SIG-M5 (cell line): ENCODE results near the gene ABCC1.

Experiments
- DNase-seq: peaks from one replicate; lab custom pipeline; 2025; lab: John Stamatoyannopoulos, UW

Gene ABCC1

DNA sequence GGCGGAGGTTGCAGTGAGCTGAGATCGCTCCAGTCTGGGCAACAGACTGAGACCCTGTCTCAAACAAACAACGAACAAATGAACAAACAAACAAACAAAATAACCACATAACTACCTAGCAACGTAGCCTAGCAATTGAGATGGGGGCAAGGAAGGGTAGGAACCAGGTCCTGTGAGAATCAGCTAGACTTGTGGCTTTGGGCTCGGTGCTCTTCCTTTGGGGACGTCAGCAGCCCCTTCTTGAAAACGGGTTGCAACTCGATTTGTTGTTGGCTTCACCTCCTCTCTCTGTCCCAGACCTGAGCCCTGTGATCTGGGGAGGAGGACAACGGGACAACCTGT is 72.2 kb downstream of the ABCC1 start:
- no peak for DNase-seq

DNA sequence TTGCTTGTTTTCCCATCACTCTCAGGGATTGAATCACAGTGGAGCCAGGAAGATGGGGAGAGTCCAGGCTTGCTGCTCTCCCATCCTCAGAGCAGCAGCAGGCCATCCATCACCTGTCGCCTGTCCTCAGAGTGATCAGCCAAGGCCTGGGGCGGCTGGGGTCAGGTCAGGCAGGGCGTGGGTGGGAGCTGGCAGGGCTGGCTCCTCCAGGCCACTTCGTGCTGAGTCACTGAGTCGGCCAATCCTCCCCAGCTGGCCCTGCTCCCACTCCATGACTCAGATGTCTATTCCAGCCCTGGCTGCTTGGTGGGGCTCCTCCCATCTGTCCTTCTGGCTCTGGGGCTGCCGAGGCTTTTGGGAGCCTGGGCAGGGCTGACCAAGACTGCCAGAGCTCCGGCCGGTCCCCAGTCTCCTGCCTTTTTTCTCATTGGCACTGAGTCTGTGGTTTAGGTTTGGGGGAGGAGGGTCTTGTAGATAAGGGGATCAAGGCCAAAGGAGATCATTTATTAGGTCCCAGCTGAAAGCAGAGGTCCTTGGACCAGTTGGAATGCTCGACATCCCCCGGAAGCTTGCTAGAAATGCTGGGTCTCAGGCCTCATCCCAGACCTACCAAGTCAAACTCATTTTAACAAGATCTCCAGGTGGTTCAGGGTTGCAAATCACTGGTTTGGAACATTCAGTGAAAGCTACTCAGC is 72.7 kb downstream of the ABCC1 start:
- no peak for DNase-seq

DNA sequence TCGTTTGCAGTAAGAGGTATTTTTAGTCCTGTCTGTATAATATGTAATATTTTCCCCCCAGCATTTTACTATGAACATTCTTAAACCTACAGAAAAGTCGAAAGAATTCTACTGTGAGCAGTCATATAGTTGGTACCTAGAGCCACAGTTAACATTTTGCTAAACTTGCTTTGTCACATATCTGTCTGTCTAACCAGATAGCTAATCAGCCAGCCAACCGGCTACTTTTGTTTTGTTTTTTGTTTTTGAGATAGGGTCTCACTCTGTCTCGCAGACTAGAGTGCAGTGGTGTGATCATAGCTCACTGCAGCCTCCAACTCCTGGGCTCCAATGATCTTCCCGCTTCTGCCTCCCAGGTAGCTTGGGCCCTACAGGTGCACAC is 73.3 kb downstream of the ABCC1 start:
- no peak for DNase-seq

DNA sequence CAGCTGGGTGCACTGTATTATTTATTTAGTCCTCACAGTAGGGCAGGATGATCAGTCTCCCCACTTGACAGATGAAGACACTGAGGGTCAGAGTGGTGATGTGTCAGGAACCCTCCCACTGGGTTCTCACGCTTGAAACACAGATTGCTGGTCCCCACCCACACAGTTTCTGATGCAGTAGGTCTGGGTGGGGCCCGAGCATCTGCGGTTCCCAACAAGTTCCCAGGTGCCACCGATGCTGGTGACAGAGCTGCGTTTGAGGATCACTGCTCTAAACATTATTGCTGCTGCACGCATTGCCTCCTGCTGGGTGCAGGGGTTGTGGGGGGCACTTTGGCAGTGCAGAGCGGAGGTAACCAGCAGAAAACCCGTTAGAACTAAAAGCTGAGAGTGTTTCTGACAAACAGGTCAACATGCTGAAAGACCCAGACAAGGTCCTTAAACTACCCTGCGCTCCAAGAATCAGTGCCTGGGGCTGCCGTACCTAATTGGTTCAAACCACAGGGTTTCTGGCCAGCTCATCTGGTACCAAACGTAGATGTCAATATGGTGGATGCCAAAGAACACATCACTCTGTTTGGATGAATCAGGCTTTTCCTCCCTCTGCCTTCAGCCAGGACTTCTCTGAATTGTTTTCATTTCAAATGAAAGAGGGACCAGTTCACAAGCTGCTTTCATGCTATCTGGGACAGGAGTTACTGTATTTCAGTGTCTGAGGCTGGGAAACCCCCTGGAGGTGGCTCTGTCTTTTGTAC is 76.0 kb downstream of the ABCC1 start:
- no peak for DNase-seq

DNA sequence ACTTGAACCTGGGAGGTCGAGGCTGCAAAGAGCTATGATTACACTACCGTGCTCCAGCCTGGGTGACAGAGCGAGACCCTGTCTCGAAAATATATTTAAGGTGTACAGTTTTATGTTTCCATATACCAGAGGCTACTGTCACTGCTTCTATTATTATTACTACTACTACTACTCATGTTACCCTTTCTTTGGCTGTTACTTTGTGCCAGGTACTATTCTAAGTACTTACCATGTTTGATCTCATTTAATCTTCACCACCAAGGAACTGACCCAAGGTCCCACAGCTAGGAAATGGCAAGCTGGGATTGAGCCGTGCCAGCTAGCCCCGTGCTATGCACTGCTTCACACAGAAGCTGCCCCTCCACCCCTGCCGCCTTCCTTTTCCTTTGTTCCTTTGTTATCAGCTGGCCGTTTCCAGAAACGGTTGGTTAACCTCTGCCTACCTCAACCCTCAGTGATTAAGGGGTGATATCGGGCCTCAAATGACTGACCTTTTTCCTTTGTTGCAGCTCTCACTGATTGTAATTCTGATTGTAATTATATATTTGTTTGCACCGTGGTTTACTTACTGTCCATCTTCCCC is 78.4 kb downstream of the ABCC1 start:
- DNase-seq = no peak

DNA sequence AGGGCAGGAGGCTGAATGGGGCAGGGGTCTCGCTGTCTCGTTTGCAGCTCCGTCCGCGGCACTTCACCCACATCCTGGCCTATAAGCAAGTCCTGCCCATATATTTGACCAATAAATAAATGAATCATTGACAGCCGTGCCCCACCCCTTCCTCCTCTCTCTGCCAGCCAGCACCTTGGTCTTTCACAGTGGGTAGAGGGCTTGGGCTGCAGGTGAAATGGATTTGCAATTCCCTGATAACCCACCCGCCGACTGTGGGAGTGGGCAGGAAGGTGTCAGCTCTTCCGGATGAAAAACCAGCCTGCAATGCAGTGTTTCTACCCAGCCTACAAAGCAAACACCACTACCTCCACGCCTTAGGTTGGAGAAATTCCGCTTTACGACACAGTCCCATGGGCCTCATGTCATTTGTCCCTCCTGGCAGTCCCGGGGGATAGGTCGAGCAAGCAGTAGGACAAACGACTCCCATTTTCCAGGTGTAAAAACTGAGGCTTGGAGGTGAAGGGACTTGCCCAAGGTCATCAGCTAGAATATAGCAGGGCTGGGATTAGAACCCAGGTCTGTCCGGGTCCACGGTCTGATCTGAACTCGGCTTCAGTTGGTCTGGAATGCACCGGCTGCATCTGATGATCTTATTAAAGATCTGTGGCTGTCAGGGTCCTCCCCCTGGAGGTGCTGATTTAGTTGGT is 79.0 kb downstream of the ABCC1 start:
- DNase-seq = no peak

DNA sequence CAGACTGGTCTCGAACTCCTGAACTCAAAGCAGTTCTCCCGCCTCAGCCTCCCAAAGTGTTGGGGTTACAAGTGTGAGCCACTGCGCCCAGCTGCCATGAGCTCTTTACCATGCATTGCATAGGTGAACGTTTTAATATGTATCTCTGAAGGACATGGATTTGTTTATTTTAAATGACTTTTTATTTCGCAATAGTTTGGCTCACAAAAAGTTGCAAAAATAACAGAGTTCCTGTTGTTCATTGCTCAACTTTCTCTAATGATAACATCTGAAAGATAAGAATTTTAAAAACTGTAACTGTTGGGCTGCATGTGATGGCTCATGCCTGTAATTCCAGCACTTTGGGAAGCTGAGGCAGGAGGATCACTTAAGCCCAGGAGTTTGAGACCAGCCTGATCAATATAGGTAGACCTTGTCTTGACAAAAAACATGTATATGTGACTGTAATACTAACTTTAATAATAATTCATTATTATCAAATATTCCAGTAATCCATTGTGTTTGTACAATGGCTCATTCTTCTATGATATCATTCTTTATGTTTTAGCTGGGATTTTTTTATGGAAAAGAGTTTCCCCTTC is 80.1 kb downstream of the ABCC1 start:
- DNase-seq = no peak

DNA sequence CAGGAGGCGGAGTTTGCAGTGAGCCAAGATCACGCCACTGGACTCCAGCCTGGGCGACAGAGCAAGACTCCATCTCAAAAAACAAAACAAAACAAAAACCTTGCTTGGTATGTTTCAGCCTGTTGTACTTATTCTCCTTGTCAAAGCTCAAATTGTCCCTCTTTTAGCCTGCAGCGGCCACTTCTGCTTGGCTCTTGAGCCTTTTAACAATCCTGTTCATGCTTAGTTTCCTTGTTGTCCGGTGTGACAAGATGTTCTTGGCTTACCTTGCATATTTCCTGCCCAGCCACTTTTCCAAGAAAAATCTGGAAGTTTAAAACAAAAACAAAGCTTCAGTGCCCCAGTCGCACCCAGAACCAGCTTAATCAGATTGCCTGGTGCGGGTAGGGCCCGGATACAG is 81.0 kb downstream of the ABCC1 start:
- no peak for DNase-seq

DNA sequence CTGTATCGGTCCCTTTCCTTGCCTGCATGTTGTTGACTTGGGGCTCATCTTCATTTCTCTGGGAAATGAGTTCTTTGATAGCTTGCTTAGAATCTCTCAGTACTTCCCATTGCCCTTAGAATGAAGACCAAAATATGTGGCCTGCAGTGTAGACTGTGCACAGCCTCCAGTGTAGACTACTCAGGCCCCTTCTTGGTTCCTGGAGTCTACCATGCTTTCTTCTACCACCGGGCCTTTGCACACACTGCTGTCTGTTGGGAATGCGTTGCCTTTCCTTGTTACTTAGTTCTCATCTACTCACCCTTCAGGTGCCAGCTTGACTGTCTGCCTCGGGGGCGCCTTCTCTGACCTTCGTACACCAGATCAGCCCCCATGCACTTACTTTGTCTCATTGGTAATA is 82.0 kb downstream of the ABCC1 start:
- no peak for DNase-seq

DNA sequence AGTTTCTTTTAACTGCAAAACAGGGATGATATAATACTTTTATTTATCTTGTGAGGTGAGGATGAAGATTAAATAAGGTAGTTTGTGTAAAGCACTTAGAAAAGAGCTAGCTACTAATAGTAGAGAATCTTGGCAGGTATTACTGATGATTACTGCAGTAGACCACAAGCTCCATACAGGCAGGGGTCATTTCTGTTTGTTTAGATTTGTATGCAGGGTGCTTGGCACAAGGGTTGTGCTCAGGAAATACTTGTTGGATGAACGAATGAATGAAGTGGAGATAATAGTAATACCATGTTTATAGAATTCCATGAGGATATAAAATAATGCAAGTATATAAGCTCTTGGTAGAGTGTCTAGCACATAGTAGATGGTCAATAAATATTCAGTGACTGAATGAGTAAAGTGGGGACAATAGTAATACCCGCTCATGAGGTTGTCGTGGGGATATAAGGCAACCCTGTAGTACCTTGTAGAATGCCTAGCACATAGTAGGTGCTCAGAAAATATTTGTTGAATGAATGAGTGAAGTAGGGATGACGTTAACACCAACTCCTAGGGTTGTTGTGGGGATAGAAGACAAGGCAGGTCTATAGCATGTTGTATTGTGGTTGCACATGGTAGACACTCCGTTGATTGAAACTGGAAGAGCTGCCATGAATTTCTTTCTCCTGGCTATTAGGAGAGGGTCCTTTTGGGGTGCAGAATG is 83.0 kb downstream of the ABCC1 start:
- DNase-seq = no peak

DNA sequence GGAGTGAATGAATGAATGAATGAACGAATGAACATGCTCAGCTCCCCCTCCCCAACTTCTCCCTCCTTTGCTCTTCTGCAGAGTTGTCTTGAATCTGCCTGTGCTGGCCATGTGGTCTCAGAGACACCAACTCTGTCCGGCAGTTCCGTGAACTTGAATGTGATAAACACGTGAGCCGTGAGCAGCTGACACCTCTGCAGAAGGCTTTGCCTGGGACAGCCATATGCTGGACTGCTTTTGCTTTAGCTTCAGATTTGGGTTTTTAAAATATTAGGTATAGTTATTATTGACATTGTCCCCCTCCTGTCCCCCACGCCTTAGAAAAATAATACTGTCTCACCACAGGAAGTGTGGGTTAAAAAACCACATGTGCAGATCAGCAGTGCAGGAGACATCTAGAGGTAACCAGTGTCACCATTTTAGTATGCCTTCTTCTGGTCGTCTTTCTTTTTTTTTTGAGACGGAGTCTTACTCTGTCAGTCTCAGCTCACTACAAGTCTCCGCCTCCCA is 83.8 kb downstream of the ABCC1 start:
- no peak for DNase-seq

DNA sequence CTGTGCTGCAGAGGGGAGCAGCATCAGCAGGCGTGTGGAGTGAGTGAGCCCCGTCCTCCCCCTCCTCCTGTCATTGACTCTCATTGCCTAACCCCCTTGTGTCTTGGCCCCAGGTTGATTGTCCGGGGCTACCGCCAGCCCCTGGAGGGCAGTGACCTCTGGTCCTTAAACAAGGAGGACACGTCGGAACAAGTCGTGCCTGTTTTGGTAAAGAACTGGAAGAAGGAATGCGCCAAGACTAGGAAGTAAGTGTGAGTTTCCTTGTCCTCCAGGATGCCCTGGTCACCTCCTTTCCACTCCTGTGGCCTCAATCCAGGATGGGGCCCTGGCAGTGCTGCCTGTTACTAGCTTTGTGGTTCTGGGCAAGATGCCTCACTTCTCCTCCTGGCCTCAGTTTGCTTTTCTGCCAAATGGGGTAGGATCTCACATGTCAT is 87.0 kb downstream of the ABCC1 start:
- DNase-seq = no peak

DNA sequence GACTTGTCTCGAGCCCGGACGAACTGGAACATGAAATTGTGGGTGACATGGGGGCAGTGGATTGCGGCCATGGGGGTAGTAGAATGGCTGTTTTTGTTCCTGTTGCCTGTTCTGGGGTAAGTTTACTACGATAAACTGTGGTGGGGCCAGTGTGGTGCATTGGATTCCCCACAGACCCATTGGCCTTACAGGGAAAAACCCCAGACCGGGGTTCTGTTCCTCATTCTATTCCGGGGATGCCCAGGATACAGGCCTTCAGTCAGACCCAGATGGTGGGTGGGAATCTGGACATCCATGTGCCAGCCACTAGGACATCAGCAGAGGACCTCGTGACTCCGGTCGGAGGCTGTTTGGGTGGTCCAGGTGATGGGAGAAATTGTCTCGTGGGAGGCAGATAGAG is 88.1 kb downstream of the ABCC1 start:
- DNase-seq = no peak

DNA sequence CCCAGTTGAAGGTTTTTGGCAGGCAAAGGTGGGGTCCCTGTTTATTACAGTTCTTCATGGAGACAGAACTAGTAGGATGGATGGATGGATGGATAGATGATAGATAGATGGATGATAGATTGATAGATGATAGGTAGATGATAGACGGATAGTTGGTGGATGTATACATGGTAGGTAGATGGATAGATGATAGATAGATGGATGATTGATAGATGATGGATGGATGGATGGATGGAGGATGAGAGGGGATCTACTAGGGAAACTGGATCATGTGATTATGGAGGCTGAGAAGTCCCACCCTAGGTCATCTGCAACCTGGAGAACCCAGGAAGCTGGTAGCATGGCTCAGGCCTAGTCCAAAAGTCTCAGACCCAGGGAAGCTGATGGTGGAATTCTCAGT is 88.6 kb downstream of the ABCC1 start:
- no peak for DNase-seq

DNA sequence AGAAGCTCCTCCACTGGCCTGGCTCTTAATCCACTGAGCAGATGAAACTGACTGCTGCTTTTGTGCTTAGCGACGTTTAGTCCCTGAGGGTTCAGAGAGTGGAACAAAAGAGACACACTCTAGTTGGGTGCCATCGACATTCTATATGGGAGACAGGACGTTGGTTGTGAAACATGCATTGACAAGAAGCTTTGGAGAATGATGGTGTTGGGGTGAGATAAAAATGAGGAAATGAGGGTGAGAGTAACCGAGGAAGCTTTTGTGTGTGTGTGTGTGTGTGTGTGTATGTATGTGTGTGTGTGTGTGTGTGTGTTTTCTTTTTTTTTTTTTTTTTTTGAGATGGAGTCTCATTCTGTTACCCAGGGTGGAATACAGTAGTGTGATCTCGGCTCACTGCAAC is 89.5 kb downstream of the ABCC1 start:
- no peak for DNase-seq

DNA sequence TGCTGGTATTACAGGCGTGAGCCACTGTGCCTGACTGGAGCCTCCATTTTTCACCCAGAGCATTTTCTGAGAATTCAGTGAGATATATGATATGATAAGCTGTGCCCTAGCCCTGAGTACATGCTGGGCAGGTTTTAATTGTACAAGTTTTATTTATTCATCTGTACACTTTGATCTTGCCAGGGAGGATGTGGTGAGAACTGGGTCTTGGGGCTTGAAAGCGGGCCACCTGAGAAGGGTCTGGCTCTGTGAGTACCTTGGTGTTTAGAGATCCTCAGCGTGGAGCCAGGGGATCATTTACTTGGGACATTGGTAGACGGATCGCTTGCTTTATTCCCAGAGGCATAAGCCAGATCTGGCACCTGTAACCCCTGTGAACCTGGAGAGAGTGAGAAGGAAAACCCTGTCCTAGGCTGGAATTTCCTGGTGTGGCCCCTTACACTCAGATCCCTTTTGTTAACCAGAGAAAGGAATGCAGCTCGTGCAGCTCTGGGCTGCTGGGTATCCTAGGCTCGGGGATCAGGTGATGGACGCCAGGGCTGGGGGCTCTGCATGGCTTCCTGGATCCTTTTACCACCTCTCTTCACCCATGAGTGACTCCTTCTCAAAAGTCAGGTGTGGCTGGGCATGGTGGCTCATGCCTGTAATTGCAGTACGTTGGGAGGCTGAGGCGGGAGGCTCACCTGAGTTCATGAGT is 91.9 kb downstream of the ABCC1 start:
- DNase-seq = no peak

DNA sequence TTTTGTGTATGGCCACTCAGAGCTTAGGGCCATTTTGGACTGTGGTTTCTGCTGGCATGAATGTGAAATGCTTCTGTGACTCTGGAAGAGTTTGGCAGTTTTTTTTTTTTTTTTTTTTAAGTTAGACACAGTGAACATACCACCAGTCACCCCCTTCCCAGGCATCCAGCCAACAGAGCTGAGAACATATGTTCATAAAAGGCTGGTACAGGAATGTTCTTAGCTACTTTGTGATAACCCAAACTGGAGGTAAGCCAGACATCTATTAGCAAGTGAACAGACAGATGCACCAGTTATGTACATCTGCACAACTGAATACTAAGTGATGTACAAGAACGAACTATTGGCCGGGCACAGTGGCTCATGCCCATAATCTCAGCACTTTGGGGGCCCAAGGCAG is 92.7 kb downstream of the ABCC1 start:
- DNase-seq = no peak

DNA sequence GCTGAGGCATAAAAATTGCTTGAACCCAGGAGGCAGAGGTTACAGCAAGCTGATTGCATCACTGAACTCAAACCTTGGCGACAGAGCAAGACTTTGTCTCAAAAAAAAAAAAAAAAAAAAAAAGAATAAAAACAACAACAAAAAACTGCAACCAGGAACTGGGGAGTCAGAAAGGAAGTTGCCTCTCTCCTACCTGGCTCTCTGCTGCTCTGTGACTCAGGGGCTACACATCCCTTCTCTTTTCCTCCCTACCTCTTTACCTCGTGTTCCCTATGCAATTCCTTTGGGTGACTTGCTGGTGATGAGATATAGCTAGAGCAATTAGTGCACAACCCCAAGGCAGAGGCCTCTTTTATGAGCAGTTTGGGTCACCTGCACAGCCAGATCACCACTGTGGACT is 95.9 kb downstream of the ABCC1 start:
- no peak for DNase-seq

DNA sequence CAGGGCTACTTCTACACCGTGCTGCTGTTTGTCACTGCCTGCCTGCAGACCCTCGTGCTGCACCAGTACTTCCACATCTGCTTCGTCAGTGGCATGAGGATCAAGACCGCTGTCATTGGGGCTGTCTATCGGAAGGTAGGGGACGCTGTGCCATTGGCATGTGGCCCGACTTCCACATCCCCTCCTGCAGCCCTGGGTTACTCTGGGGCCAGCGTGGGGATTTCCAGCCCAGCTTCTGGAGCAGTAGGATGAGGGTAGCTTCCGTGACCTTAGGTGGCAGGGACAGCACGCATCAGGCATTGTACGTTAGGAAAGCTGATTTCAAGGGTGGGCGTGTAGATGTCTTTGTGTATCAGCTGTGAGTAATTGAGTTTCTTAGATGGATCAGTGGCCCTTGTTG is 96.5 kb downstream of the ABCC1 start:
- no peak for DNase-seq

DNA sequence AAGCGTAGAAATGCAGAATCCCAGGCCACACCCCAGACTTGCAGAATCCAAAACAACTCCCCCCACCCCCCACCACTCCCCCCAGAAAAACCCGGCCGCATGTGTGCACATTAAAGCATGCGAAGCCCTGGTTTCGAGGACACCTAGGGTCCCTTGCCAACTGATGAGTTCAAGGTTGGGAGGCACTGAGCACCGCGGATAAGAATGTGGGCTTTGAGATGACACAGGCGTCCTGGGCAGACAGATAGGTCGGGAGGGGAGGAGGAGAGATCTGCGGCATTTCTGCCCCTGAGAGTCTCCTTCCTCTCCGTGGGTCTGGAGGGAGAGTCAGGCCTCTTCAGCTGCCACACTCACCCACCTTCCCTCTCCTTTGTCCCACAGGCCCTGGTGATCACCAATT is 98.3 kb downstream of the ABCC1 start:
- DNase-seq = no peak

DNA sequence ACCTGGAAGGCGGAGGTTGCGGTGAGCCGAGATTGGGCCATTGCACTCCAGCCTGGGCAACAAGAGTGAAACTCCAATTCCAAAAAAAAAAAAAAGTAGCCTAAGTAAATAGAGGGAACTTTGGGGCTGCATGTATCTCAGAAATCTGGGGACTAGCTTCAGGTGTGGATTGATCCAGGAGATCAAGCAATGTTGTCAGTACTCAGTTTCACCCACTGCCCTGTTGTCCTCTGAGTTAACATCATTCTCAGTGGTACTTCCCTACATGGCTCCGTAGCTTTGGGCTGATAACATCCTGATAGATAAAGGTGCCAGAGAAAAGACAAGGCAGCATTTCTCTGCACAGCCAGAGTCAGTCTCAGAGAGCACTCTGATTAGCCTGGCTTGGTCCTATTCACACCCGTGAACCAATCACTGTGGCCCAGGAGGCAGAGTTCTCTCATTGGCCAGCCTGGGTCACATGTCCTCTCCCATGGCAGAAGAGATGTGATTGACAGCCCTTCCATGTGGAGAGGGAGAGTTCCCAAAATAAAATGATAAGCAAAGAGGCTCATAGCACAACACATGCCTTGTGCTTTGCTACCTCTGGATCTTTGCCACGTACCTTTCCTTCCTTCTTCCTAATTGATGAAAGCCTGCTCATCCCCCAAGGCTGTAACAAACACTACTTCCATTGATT is 99.6 kb downstream of the ABCC1 start:
- no peak for DNase-seq
